Kidney glomerular epithelial cell (primary cell): ENCODE results near the gene VSX1.

Source experiments
- DNase-seq: peaks from one replicate; lab custom pipeline; 2025; lab: John Stamatoyannopoulos, UW

The VSX1 gene

DNA sequence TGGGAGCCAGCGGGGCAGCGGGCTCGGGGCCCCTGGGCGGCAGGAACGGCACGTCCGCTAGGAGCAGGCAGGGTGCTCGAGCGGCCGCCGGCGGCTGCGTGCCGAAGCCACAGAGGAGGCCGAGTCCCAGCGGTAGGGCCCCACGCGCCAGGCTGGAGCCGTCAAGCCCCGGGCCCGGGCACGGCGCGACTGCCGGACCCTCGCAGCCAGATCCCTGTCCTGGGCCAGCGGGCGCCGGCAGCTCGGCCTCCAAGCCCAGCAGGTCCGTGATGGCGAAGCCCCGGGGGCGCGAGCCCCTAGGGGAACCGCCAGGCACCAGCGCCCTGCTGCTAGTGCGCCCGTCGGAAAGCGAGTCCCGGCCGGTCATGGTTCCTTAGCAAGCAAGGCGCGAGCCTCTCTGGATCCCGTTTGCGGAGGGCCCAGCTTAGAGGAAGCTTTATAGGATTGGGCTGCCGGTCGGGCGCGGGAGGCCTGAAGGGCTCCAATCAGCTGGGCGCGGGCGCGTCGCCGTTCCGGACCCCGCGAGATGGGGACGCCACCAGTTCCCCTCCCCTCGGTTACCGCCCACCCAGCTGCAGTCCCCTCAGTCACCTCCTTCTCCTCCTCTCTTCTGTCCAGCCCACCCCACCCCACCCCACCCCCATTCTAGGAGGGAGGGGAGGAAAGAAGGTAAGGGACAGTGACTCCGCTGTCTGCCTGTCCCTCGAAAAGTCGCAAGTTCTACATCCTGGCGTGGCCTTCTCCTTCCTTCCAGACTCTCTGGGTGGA is at the start of gene VSX1:
Gene VSX1, minus strand, starts transcription at position 412 of the 768 bp plus-strand sequence. Its CDS starts 45 bp downstream, at position 367.
- no peak for DNase-seq

DNA sequence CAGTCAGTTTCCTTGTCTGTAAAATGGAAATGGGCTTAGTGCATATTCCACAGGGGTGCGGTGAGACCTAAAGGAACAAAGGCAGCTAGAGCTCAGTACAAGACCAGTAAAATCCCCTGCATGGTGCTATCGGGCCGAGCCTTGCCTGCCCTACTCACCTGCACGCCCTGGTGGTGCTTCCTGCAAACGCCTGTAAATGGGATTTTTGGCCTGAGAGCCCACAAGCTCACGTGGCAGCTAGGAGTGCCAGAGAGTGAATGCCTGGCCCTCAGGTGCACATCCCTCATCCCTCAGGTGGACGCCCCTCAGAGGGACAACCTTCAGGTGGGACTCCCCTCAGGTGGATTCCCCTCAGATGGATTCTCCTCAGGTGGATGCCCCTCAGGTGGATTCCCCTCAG is 48.0 kb upstream of the VSX1 start:
- no peak for DNase-seq

DNA sequence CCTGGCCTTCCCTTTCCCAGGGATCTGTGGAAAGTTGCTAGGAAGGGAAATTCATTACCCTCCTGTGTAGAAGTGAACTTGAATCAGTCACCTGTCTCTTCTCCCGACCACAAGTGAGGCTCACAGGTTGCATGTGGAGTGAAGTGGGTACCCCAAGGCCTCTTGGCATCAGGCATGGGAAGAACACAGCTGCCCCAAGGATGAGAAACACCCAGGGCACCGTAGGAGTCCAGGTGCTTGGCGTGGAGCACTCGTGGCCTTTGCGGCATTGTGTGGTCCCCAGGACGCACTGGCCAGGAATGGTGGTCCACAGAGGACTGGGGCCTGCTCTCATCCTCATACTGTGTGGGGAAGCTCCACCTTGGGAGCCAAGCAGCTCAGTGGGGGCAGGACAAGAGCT is 47.5 kb upstream of the VSX1 start:
- DNase-seq, result no peak

DNA sequence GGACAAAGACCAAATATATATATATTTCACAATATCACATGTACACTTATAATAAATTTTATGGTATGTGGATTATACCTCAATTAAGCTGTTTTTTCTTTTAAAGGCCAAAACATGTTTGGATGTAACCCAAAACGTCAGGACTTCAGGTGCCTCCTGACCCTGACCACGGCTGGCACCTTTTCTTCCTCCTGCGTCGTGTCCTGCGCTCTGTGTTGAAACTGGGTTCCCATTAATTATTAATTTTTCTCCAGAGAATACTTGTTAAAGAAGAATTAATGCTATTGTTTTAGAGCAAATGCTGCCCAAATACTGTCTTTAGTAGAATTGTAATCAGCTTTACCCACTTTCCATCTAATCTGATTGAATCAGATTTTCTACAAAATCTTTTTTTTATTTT is 46.7 kb upstream of the VSX1 start:
- no peak for DNase-seq

DNA sequence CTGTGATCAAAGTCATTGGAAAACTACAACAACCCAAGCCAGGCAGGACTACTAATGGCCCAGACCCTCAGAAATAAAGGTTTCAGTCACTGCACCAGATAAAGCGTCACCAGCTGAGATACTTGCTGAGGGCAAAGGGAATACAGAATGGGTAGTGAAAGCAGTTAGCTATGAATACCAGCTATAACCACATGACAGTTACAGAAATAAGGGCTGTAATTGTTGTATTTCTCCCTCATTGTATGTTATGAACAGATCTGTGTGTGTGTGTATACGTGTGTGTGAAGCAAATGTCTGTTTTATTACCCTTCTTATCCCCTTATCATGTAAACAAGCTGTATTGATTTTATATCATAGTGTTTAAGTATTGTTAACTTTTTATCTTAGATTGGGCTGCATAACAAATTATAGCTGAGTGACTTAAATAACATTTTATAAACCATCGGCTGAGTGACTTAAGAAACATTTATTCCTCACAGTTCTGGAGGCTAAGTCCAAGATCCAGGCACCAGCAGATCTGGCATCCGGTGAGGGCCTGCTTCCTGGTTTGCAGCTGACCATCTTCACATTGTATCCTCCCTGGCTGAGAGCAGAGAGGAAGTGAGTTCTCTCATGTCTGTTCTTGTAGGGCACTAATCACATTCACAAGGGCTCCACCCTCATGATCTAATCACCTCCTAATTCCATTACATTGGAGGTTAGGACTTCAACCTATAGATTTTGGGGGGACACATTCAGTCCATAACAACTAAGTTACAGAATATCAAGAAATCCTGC is 46.0 kb upstream of the VSX1 start:
- no peak for DNase-seq

DNA sequence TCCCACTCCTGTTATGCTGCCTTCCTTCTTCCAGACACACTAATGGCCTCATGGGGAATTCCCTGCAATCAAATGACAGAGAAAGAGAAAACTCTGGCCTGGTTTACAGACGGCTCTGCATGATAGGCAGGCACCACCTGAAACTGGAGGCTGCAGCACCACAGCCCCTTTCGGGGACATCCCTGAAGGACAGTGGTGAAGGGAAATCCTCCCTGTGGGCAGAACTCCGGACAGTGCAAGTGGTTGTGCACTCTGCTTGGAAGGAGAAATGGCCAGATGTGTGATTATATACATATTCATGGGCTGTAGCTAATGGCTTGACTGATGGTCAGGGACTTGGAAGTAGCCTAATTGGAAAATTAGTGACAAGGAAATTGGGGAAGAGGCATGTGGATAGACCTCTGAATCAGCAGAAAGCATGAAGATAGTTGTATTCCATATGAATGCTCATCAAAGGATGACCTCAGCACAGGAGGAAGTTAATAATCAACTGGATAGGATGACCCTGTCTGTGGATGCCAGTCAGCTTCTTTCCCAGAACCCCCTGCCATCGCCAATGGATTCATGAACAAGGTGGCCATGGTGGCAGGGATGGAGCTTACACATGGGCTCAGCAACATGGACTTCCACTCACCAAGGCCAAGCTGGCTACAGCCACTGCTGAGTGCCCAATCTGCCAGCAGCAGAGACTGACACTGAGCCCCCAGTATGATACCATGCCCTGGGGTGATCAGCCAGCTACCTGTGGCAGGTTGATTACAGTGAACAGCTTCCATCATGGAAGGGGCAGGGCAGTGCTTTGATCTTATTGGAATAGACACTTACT is 44.5 kb upstream of the VSX1 start:
- peak; percentile 26 for DNase-seq

DNA sequence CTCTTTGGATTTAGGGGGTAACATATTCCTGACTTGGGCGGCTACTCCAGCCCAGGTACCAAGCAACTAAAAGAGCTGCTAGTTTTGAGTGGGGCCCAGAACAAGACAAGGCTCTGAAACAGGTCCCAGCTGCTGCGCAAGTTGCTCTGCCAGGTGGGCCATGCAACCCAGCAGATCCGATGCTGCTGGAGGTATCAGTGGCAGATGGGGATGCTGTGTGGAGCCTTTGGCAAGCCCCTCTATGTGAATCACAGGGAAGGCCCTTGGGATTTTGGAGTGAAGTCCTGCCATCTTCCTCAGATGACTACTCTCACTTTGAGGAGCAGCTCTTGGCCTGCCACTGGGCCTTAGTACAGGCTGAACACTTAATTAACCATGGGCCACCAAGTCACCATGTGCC is 43.7 kb upstream of the VSX1 start:
- no peak for DNase-seq

DNA sequence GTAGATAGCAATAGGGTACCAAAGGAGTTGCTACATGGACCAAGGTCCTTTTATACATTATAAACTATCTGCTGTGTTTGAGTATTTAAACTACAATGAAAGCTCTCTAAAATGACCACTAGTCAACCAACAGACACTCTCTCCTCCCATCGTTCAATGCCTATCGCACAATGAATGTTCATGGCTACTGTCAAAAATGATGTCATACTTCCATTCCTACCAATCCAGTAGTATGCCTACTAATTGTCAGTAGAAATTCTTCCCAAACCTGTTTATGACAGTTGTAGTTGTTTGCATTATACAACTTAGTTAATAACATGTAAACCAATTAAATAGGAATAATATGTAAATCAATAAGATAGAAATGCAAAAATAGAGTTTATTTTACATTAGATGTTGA is 39.0 kb upstream of the VSX1 start:
- no peak for DNase-seq

DNA sequence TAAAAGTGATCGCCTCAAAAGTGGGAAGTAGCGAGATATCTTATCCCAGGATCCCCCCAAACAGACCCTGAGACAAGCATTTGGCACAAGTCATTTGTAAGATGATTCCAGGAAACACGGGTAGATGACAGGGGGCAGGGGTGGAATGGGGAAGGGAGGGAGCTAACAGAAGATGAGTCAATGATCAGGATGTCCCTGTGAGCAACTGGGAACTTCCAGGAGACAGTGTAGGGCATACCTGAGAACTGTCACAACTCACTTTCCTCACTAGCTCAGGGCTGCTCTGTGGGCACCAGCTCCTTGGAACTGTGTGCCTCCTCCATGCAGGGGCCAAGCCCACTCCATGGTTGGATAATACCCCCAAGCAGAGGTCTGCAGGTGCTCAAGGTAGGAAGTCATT is 38.5 kb upstream of the VSX1 start:
- DNase-seq, result no peak

DNA sequence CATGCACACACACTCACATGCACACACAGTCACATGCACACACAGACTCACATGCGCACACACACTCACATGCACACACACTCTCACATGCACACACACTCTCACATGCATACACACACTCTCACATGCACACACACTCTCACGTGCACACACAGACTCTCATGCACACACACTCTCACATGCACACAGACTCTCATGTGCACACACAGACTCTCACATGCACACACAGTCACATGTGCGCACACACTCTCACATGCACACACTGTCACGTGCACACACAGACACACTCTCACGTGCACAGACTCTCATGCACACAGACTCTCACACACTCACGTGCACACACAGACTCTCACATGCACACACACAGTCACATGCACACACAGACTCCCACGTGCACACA is 36.6 kb upstream of the VSX1 start:
- DNase-seq, result no peak

DNA sequence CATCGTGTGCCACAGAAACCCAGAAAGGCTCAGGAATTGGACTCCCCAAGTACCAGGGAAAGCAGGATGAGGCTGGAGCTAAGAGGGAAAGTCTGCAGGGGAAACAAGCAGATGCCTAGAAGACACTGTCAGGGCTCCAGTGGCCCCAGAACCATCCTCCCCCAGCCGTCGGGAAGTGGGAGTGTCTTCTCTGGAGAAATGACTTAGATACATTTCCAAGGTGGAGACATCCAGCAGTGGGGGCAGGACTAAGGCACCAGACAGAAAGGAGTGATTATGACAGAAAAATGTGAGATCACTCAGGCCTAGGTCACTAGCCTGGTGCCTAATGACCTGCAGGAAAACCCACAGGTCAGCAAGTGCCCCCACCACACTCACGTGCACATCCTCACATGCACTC is 36.0 kb upstream of the VSX1 start:
- DNase-seq, result no peak

DNA sequence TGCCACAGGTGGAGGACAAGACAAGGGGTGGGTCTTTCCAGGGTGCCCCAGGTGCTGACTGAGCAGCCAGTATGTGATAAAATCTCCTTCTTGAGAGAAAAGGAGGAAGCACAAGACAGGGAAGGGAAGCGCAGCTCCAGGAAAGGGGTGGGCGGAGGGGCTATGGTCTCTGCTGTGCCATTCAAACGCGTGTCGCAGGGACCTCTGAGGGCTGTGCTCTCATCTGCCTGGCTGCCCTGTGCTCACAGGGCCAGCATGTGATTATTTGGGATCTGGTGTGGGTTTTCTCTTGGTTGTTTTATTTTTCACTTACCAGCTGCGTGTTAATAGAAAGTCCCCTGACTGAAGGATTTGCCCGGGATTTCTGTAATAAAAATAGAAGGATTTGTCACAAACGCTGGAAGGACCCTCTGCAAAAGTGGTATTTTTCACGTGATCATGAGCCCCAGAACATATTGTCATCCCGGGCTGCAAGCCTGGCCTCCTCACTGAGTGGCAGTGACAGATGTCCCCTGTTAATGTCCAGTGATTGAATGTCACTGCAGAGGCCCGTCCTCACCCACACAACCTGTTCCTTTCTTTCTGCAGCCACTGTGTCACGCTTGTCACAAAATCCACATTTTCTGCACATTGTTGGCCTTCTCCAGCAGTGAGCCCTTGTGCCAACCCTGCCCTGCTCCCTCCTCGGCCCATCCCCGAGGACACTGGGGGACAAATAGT is 35.0 kb upstream of the VSX1 start:
- no peak for DNase-seq

DNA sequence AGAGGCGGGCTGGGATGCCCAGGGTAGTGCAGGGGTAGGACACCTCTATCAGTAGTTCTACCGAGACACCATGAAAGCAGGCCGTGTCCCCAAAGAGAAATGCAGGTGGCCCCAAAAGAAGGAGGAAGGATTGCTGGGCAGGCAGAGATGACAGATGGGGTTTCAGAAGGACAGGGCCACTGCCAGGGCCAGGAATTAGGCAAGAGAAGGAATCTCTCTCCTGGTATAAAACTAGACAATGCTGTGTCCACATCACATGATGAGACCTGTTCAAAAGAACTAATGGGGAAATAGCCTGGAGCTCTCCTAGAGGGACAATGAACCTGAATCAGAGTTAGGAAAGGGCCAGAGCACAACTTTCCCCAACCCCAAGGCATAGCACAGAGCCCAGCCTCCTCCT is 21.6 kb upstream of the VSX1 start:
- DNase-seq, result no peak

DNA sequence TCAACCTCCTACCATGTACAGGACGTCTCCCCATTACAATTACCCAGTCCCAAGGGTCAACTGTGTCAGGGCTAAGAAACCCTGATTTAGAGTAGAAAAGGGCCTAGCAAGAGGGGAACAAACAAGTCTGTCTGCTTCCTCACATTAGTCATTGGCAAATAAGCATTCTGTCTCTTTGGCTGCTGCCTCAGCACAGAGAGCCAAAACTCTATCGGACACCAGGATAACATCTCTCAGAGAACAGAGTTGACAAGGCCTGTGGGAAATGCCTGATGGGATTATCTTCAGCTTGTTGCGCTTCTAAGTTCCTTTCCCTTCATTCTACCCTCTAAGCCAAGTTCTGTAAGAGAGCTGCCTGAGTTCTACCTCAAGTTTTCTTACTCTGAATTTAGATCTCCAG is 19.0 kb upstream of the VSX1 start:
- no peak for DNase-seq

DNA sequence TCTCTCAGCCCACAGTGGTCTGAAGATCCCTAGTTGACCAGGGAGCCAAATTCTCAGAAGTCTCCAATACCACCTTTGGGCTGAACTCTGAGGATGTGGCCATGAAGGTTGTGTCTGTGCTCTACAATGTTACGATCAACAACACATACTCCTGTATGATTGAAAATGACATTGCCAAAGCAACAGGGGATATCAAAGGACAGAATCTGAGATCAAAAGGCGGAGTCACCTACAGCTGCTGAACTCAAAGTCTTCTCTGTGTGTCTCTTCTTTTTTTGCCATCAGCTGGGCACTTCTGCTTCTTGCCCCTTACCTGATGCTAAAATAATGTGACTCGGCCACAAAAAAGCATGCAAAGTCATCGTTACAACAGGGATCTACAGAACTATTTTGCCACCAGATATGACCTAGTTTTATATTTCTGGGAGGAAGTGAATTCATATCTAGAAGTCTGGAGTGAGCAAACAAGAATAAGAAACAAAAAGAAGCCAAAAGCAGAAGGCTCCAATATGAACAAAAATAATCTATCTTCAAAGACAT is 17.7 kb upstream of the VSX1 start:
- DNase-seq, result no peak

DNA sequence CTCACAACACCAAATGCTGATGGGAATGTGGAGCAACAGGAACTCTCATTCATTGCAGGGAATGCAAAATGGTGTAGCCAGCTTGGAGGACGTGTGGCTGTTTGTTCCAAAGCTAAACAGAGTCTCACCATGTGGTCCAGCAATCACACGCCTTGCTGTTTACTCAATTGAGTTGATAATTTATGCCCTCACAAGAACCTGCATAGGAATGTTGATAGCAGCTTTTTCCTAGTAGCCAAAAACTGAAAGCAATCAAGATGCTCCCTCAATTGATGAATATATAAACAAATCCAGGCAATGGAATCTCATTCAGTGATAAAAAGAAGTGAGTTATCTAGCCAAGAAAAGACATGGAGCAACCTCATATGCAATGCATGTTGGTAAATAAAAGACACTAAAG is 15.6 kb upstream of the VSX1 start:
- DNase-seq, result no peak

DNA sequence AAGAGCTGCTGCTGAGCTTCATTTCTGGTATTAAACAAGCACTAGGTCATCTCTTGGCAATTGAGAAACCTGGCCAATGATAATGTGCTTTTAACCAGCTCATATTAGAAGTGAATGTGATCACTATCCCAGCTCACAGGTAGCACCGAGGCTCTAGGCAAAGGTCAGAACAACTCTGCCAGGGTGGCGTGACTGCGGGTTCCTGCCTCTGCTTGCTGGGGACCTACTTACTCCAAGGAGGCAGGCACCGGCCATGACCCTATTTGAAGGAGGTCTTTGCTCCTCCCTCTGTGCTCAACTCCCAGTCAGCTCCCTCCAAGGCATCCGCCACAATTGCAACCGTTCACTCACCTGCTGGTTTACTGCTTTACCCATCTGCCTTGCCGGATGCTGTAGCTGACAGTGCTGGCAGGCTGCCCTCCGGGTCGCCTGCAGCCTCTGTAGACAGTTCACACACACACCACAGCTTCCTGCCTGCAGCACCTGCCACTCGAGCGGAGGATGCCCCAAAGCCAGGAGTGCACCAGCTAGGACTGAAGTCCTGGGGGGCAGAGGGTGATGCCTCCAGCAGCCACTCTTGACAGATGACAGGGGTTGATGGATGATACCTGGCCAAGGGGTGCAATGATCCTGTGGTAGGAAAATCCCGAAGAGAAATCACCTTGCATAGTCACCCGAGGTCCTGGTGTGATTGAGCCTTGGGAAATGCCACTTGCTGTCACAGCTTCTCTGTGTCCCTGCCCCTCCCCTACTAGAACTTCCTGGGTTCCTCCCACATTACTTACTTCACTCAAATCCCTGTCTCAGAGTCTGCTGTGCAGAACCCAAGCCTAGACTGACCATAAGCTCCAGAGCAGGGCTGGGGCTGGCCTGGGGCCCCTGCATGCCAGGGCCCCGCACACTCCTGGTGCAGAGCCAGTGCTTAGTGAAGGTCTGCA is 8.8 kb upstream of the VSX1 start:
- DNase-seq, result no peak

DNA sequence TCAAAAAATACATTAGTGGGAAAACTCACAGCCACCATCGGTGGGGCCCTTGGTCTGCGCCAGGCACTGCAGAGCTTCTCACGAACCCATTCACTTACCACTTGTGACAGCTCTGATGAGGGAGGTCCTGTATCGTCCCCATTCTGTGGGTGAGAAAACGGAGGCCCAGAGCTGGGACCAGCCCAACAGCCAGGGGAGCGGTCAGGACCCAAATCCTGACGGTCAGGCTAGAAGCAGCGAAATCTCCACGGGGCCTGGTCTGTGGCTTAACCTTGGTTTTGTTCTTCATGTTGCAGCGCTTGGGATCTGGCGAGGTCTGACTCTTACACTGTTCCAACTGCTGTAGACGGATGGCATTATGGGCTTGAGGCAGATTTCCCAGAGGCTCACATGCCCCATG is 7.7 kb upstream of the VSX1 start:
- no peak for DNase-seq

DNA sequence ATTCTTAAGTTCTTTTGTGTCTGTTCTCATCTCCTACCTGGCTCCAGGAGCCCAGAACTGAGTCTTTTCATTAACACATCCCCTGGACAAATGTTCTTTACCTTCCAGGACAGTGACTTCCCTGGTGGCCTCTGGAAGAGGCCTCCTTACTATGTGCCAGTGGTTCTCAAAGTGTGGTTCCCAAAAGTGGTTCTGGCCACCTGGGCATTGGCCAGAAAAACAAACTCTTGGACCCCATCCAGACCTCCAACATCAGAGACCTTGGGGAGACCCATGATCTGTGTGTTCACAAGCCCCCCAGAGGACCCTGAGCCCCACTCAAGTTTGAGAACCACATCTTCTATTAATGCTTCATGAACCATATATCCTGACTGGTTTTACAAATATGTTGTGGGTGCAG is 7.2 kb upstream of the VSX1 start:
- no peak for DNase-seq

DNA sequence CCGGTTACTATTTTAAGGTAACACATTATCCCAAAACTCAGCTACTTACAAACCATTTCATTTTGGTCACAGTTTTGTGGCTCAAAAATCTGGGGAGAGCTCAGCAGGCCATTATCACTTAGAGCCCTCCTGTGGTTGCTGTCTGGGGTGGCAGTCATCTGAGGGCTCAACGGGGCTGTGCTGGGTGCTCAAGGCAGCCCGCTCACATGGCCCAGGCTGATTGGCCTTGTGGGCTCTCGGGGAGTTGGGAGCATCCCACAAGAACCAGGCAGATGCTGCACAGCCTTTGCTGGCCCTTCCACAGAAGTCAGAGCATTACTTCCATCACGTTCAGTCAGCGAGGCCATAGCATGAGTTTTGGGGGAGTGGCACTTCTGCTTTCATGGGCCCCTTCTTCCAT is 6.3 kb upstream of the VSX1 start:
- no peak for DNase-seq
